ENCODE measurements around the gene TGFA. TPM values are rescaled to one million over a fixed set of nuclear protein-coding genes. Genes with fewer than 3 reads are reported as not detected.

Gene TGFA
- total RNA-seq, 2 experiments from 2014 or later, result not detected

GRCh38 chr2:70531419-70532086 is 22.1 kb downstream of the TGFA start:
- Histone ChIP-seq H3K4me3 (ENCODE audit: low read depth, low read length, poor library complexity, severe bottlenecking) (no peak overlapping the region), H3K36me3 (ENCODE audit: insufficient read depth, low read length) (no peaks in the 10 kb centered on the region), H2AFZ (ENCODE audit: low read length) (peak overlapping the region; percentile 31; the same call in 1 of the 2 replicates), H3K4me1 (ENCODE audit: insufficient read depth, low read length, poor library complexity, severe bottlenecking) (no peaks in the 10 kb centered on the region), H3K27ac (ENCODE audit: low read depth, low read length, poor library complexity, severe bottlenecking) (no peak overlapping the region), H4K20me1 (ENCODE audit: insufficient read depth, low read length) (no peaks in the 10 kb centered on the region), H3K9me2 (ENCODE audit: insufficient read depth, low read length) (no peaks in the 10 kb centered on the region), H3K79me2 (ENCODE audit: insufficient read depth, low read depth, low read length) (no peaks in the 10 kb centered on the region), H3K9me3 (ENCODE audit: low read length) (no peaks in the 10 kb centered on the region), H3K4me2 (ENCODE audit: low read length) (no peak overlapping the region)
- TF ChIP-seq CTCF (conservative IDR thresholded peaks at IDR 0.05; ENCODE audit: low read length), result no peak
- TF ChIP-seq EZH2phosphoT487 (IDR thresholded peaks at IDR 0.05; ENCODE audit: borderline replicate concordance, low read depth, low read length), result no peak
- no TSS peak for BruUV-seq (replicated peaks)
- POLR2A ChIA-PET, result no interaction called here
- CTCF ChIA-PET (ENCODE audit: unreplicated experiment), result no interaction called here
- intact Hi-C loops (cut with micrococcal nuclease; ENCODE audit: unreplicated experiment), result no loop called here
- no peak for DNase-seq (ENCODE audit: low spot score)

GRCh38 chr2:70529610-70530009 is 24.0 kb downstream of the TGFA start:
- Histone ChIP-seq H2AFZ (ENCODE audit: low read length) (no peak overlapping the region), H3K4me1 (ENCODE audit: insufficient read depth, low read length, poor library complexity, severe bottlenecking) (no peaks in the 10 kb centered on the region), H3K27ac (ENCODE audit: low read depth, low read length, poor library complexity, severe bottlenecking) (no peak overlapping the region), H3K4me2 (ENCODE audit: low read length) (no peak overlapping the region), H3K79me2 (ENCODE audit: insufficient read depth, low read depth, low read length) (no peaks in the 10 kb centered on the region), H3K4me3 (ENCODE audit: low read depth, low read length, poor library complexity, severe bottlenecking) (no peak overlapping the region), H3K36me3 (ENCODE audit: insufficient read depth, low read length) (no peaks in the 10 kb centered on the region), H4K20me1 (ENCODE audit: insufficient read depth, low read length) (no peaks in the 10 kb centered on the region), H3K9me3 (ENCODE audit: low read length) (no peaks in the 10 kb centered on the region), H3K9me2 (ENCODE audit: insufficient read depth, low read length) (no peaks in the 10 kb centered on the region)
- CTCF ChIA-PET (ENCODE audit: unreplicated experiment), result no interaction called here
- intact Hi-C loops (cut with micrococcal nuclease; ENCODE audit: unreplicated experiment), result no loop called here
- POLR2A ChIA-PET, result no interaction called here
- no TSS peak for BruUV-seq (replicated peaks)
- no peak for TF ChIP-seq CTCF (conservative IDR thresholded peaks at IDR 0.05; ENCODE audit: low read length)
- TF ChIP-seq EZH2phosphoT487 (IDR thresholded peaks at IDR 0.05; ENCODE audit: borderline replicate concordance, low read depth, low read length), result no peak
- no peak for DNase-seq (ENCODE audit: low spot score)

GRCh38 chr2:70528929-70529328 is 24.7 kb downstream of the TGFA start:
- Histone ChIP-seq H3K36me3 (ENCODE audit: insufficient read depth, low read length) (no peaks in the 10 kb centered on the region), H3K4me2 (ENCODE audit: low read length) (no peak overlapping the region), H2AFZ (ENCODE audit: low read length) (no peak overlapping the region), H3K4me1 (ENCODE audit: insufficient read depth, low read length, poor library complexity, severe bottlenecking) (no peaks in the 10 kb centered on the region), H4K20me1 (ENCODE audit: insufficient read depth, low read length) (no peaks in the 10 kb centered on the region), H3K9me2 (ENCODE audit: insufficient read depth, low read length) (no peaks in the 10 kb centered on the region), H3K79me2 (ENCODE audit: insufficient read depth, low read depth, low read length) (no peaks in the 10 kb centered on the region), H3K27ac (ENCODE audit: low read depth, low read length, poor library complexity, severe bottlenecking) (no peak overlapping the region), H3K4me3 (ENCODE audit: low read depth, low read length, poor library complexity, severe bottlenecking) (no peak overlapping the region), H3K9me3 (ENCODE audit: low read length) (no peaks in the 10 kb centered on the region)
- CTCF ChIA-PET (ENCODE audit: unreplicated experiment), result no interaction called here
- BruUV-seq (replicated peaks), result no TSS peak
- POLR2A ChIA-PET, result no interaction called here
- intact Hi-C loops (cut with micrococcal nuclease; ENCODE audit: unreplicated experiment), result no loop called here
- DNase-seq (ENCODE audit: low spot score), result no peak
- no peak for TF ChIP-seq CTCF (conservative IDR thresholded peaks at IDR 0.05; ENCODE audit: low read length)
- TF ChIP-seq EZH2phosphoT487 (IDR thresholded peaks at IDR 0.05; ENCODE audit: borderline replicate concordance, low read depth, low read length), result no peak
